GM23338 (cell line): ENCODE data around the gene PPIL1. TPM values are rescaled to one million over a fixed set of nuclear protein-coding genes. Genes with fewer than 3 reads are reported as not detected.

Experiments
- ATAC-seq: fragments of 200-7000 bp; cut with Tn5 transposase; 3 replicates; pipeline ENCODE4 v1.9.1; 2020
- DNase-seq: peaks from one replicate; pipeline ENCODE4 v3.0.0-alpha.2; 2015; ENCODE audit warnings: low spot score
- H2AFZ ChIP-seq: fragments of 200-600 bp; sonication (generic); 2 replicates; pipeline ENCODE4 v1.8.0; 2016; ENCODE audit warnings: antibody characterized with exemption, mild to moderate bottlenecking, moderate library complexity
- H3F3A ChIP-seq: fragments of 200-600 bp; sonication (generic); replicated peaks from 2 replicates; pipeline ENCODE4 v1.8.0; 2017; ENCODE audit warnings: antibody characterized with exemption, mixed run types, low read depth
- H3K27ac ChIP-seq: fragments of 200-600 bp; sonication (generic); 2 replicates; pipeline ENCODE4 v1.6.1; 2016; ENCODE audit warnings: low read depth
- H3K27me3 ChIP-seq: fragments of 200-600 bp; sonication (generic); 2 replicates; pipeline ENCODE4 v1.8.0; 2016; ENCODE audit warnings: mild to moderate bottlenecking, mixed run types, moderate library complexity; ENCODE audit not compliant: insufficient read depth
- H3K36me3 ChIP-seq: fragments of 200-600 bp; sonication (generic); 2 replicates; pipeline ENCODE4 v1.8.0; 2016; ENCODE audit warnings: mild to moderate bottlenecking; ENCODE audit not compliant: insufficient read depth
- H3K4me1 ChIP-seq: fragments of 200-600 bp; sonication (generic); 2 replicates; pipeline ENCODE4 v1.8.0; 2016; ENCODE audit warnings: mild to moderate bottlenecking, moderate library complexity; ENCODE audit not compliant: insufficient read depth
- H3K4me2 ChIP-seq: fragments of 200-600 bp; sonication (generic); 2 replicates; pipeline ENCODE4 v1.7.1; 2017; ENCODE audit warnings: mixed run types
- H3K4me3 ChIP-seq: fragments of 200-600 bp; sonication (generic); 2 replicates; pipeline ENCODE4 v1.6.1; 2016; ENCODE audit warnings: mixed run types
- H3K79me2 ChIP-seq: fragments of 200-600 bp; sonication (generic); replicated peaks from 2 replicates; pipeline ENCODE4 v1.8.0; 2017; ENCODE audit warnings: mild to moderate bottlenecking; ENCODE audit not compliant: insufficient read depth
- H3K9me2 ChIP-seq: fragments of 200-600 bp; sonication (generic); 2 replicates; pipeline ENCODE4 v1.8.0; 2017; ENCODE audit not compliant: insufficient read depth
- H4K20me1 ChIP-seq: fragments of 200-600 bp; sonication (generic); replicated peaks from 2 replicates; pipeline ENCODE4 v1.8.0; 2017; ENCODE audit warnings: mild to moderate bottlenecking; ENCODE audit not compliant: insufficient read depth
- H3K27ac Mint-ChIP-seq: 2 replicates; pipeline ENCODE4 v1.8.0; 2020; ENCODE audit warnings: inconsistent platforms, mild to moderate bottlenecking, moderate library complexity, mixed read lengths
- H3K27me3 Mint-ChIP-seq: 3 replicates; pipeline ENCODE4 v1.8.0; 2022; ENCODE audit warnings: low read depth, mild to moderate bottlenecking, moderate library complexity, mixed read lengths, inconsistent platforms; ENCODE audit not compliant: insufficient read depth, poor library complexity
- H3K36me3 Mint-ChIP-seq: 3 replicates; pipeline ENCODE4 v1.8.0; 2021; ENCODE audit warnings: low read depth, mild to moderate bottlenecking, inconsistent platforms, moderate library complexity, mixed read lengths
- H3K4me1 Mint-ChIP-seq: 3 replicates; pipeline ENCODE4 v1.8.0; 2020; ENCODE audit warnings: mild to moderate bottlenecking, inconsistent platforms, mixed read lengths
- H3K4me3 Mint-ChIP-seq: 3 replicates; pipeline ENCODE4 v1.8.0; 2021; ENCODE audit warnings: moderate library complexity, mild to moderate bottlenecking, inconsistent platforms, mixed read lengths
- H3K9me3 Mint-ChIP-seq: 3 replicates; pipeline ENCODE4 v1.8.0; 2020; ENCODE audit warnings: moderate library complexity, mild to moderate bottlenecking, inconsistent platforms, mixed read lengths
- CREB1 ChIP-seq: fragments of 250-450 bp; sonication (Bioruptor Pico); IDR thresholded peaks from 2 replicates; pipeline ENCODE4 v1.5.0; 2020; ENCODE audit warnings: low read depth, mild to moderate bottlenecking, moderate library complexity
- CTCF ChIP-seq, 2 experiments: fragments of 200-600 bp in 1 of 2; sonication (generic) in 1 of 2; conservative IDR thresholded peaks; 2 replicates each; pipeline versions ENCODE4 v1.5.1 to v1.6.1; 2016 to 2017; ENCODE audit warnings: antibody characterized with exemption in 2 of 2, low read depth in 2 of 2, mild to moderate bottlenecking in 2 of 2, moderate library complexity in 1 of 2
- JUNB ChIP-seq: IDR thresholded peaks from one replicate; pipeline ENCODE4 v1.6.1; 2016; ENCODE audit warnings: antibody characterized with exemption; ENCODE audit not compliant: unreplicated experiment
- NANOG ChIP-seq: IDR thresholded peaks from 2 replicates; pipeline ENCODE4 v1.6.1; 2016; ENCODE audit warnings: antibody characterized with exemption, borderline replicate concordance
- POLR2AphosphoS5 ChIP-seq: IDR thresholded peaks from 2 replicates; pipeline ENCODE4 v1.6.1; 2016; ENCODE audit warnings: antibody characterized with exemption, low read depth
- REST ChIP-seq: IDR thresholded peaks from one replicate; pipeline ENCODE4 v1.6.1; 2018; ENCODE audit warnings: antibody characterized with exemption; ENCODE audit not compliant: unreplicated experiment
- STAT1 ChIP-seq: IDR thresholded peaks from one replicate; pipeline ENCODE4 v1.6.1; 2016; ENCODE audit warnings: antibody characterized with exemption; ENCODE audit not compliant: unreplicated experiment
- ZNF462 ChIP-seq: fragments of 250-450 bp; sonication (Bioruptor Pico); IDR thresholded peaks from 2 replicates; pipeline ENCODE4 v1.5.0; 2020; ENCODE audit warnings: mild to moderate bottlenecking, moderate library complexity
- polyA plus RNA-seq: library from polyadenylated mRNA; unstranded; fragments of >200 nt; fragmentation: Nextera tagmentation; extraction: Ambion mirVana; gene quantifications from 2 replicates; pipeline ENCODE4 v1.2.1, GENCODE V29; 2016
- total RNA-seq: library from RNA; depleted of rRNA; stranded (reverse); fragments of >200 nt; shearing (Covaris generic); gene quantifications from 2 replicates; pipeline ENCODE4 v1.2.3, GENCODE V29; 2014

PPIL1 gene
- total and polyA plus RNA-seq, 2 experiments from 2014 or later = 57.3 to 79.4 TPM

- no peaks in the 10 kb centered on the region for H3K79me2 ChIP-seq
- Mint-ChIP-seq H3K27me3 (peaks cover 31% of the 10 kb centered on the region), H3K27ac (peak overlapping the region; percentile 21; the same call in 1 of the 2 replicates), H3K4me3 (no peak overlapping the region), H3K36me3 (no peaks in the 10 kb centered on the region), H3K9me3 (no peaks in the 10 kb centered on the region), H3K4me1 (peaks cover 27% of the 10 kb centered on the region)
- no peak overlapping the region for H3K4me2 ChIP-seq
- peaks cover 19% of the 10 kb centered on the region for H3K4me1 ChIP-seq
- no peak overlapping the region for H3K27ac ChIP-seq
- no peak for TF ChIP-seq REST
- DNase-seq (no peak), ATAC-seq (no peak)
- no peaks in the 10 kb centered on the region for H3K9me2 ChIP-seq
- H3F3A ChIP-seq = peaks cover 6% of the 10 kb centered on the region
- peaks cover 2% of the 10 kb centered on the region; the same call in 1 of the 2 replicates for H4K20me1 ChIP-seq
- no peak overlapping the region for H3K4me3 ChIP-seq
- H2AFZ ChIP-seq = no peak overlapping the region
- H3K27me3 ChIP-seq = peaks cover 25% of the 10 kb centered on the region
- no peaks in the 10 kb centered on the region; the same call in 1 of the 2 replicates for H3K36me3 ChIP-seq
Measured at GRCh38 chr6:36844232-36845170, 30.1 kb downstream of the PPIL1 start.

- Histone ChIP-seq H3K27ac (no peak overlapping the region), H3K36me3 (no peaks in the 10 kb centered on the region; the same call in 1 of the 2 replicates), H3F3A (no peaks in the 10 kb centered on the region), H4K20me1 (no peaks in the 10 kb centered on the region), H3K79me2 (no peaks in the 10 kb centered on the region), H3K27me3 (peaks cover 39% of the 10 kb centered on the region), H3K4me2 (no peak overlapping the region), H2AFZ (no peak overlapping the region), H3K4me1 (peaks cover 6% of the 10 kb centered on the region), H3K9me2 (no peaks in the 10 kb centered on the region), H3K4me3 (no peak overlapping the region)
- H3K4me1 Mint-ChIP-seq = peaks cover 14% of the 10 kb centered on the region
- peaks cover 39% of the 10 kb centered on the region for H3K27me3 Mint-ChIP-seq
- H3K4me3 Mint-ChIP-seq = no peak overlapping the region; the same call in 2 of the 3 replicates
- no peak for DNase-seq
- H3K27ac Mint-ChIP-seq = no peak overlapping the region
- H3K36me3 Mint-ChIP-seq = no peaks in the 10 kb centered on the region
- no peaks in the 10 kb centered on the region for H3K9me3 Mint-ChIP-seq
- no peak for ATAC-seq
- TF ChIP-seq NANOG (no peak), STAT1 (no peak), ZNF462 (CRISPR knock-in tag) (no peak), CTCF (conservative IDR thresholded peaks at IDR 0.05; ENCODE audit: low read depth in 2 of 2) (no peak), CREB1 (CRISPR knock-in tag) (no peak), JUNB (no peak), POLR2AphosphoS5 (no peak)
Measured at GRCh38 chr6:36843170-36843569, 31.4 kb downstream of the PPIL1 start.
